HG03196 (cell line): ENCODE data around the gene LINS1.
A peak's percentile ranks its signal among the peaks of the same experiment; 100 is the strongest.

Source experiments
- ATAC-seq: cut with Tn5 transposase; IDR thresholded peaks from one replicate; pipeline ENCODE4 v1.9.1; 2021; ENCODE audit not compliant: unreplicated experiment

The LINS1 gene

GRCh38 chr15:100558771-100559254 lies 43.2 kb downstream of the LINS1 start:
- ATAC-seq: no peak

DNA sequence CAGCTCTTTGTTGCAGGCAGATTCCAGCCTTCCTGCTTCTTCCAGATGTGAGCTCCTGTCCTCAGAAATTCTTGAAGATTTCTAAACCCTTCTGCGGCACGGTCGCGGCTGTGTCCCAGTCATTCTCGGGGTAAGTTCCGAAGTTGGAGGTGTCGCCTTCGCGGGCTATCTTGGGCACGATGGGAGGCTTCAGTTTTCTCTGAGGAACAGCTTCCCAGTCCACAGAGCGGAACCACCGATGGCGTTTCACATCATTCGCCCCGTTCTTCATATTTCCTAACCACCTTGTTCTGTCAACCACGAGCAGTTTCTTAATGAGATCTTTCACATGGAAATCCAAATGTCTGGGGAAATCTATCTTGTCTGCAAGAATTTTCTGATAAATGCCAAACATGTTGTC lies 48.5 kb downstream of the LINS1 start:
- no peak for ATAC-seq

DNA sequence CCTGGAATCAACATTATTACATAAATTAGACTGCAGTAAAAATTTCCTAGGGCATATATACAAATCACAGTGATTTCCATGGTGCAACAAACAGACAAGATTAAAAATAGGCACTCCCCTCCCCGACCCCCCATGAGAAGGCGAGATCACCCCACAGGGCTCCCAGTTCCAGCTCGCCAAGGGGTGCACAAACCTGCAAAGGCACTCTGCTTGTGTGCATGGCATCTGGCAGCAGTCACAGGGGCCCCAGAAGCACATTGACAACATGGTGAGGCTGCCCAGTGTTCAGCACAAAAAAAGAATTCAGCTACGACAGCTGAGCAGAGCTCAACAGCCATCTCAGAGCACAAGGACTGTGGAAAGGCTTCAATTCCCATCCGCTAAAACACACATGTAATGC lies 54.0 kb downstream of the LINS1 start:
- ATAC-seq: no peak

DNA sequence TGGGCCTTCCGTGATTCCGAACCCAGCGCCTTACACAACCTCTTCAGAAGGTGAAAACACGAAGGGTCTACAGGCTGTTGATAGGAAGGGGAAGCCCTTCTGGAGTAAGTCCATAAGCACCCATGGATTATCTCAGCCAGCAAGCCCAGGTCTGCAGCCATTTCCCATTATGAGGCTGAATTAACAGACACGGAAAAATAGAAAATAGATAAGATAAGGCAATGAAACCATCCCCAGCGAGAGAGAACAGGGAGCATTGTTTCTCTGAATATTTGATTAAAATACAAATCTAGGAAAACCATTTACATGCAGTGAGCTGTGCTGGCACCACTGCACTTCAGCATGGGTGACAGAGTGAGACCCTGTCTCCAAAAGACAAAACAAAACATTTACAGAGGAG lies 57.0 kb downstream of the LINS1 start:
- no peak for ATAC-seq

DNA sequence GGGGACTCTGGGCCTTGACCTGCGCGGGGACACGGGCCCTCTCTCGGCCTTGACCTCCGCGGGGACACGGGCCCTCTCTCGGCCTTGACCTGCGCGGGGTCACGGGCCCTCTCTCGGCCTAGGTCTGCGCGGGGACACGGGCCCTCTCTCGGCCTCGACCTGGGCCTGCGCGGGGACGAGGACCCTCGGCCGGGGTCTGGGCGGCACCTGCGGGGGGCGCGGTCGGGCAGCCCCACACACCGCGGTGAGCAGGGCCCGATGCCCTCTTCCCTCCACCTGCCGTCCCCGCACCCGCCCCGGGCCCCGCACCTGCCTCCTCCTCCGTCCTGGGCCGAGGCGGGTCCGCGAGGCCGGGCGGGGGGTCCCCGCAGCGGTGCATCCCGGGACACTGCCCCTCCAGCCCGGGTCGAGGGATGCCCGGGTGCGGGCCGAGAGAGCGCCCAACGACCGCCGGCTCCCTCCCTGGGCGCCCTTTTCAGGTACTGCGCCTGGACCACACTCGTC lies 57.6 kb downstream of the LINS1 start:
- ATAC-seq: no peak

DNA sequence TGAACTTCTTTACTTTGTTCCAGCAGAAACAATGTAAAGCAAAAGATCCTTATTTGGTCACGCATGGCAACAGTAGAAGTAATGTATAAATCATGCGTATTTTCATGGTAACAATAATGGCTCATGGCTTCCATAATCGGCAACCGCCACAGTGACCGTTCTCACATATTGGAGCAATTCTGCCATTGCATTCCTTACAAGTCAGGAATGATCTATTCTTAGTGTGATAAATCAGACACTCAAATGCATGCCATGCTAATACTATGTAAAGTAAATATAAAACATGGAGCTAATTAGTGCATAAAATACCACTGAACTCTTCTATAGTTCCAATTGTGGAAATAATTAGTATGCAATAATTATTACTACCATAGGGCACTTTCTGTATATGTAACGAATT lies 59.7 kb downstream of the LINS1 start:
- ATAC-seq: no peak

DNA sequence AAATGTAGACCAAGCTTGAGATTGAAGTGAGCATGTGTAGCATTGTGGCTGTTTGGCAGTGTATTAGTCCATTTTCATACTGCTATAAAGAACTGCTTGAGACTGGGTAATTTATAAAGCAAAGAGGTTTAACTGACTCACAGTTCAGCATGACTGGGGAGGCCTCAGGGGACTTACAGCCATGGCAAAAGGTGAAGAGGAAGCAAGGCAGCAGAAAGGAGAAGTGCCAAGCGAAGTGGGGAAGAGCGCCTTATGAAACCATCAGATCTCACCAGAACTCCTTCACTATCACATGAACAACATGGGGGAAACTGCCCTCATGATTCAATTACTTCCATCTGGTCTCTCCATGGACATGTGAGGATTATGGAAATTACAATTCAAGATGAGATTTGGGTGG lies 64.7 kb downstream of the LINS1 start:
- peak; percentile 79 for ATAC-seq

- ATAC-seq: no peak
Measured at GRCh38 chr15:100536733-100537132, 65.3 kb downstream of the LINS1 start.

- no peak for ATAC-seq
Measured at GRCh38 chr15:100533886-100534285, 68.1 kb downstream of the LINS1 start.

- no peak for ATAC-seq
Measured at GRCh38 chr15:100531823-100532327, 70.1 kb downstream of the LINS1 start.

GRCh38 chr15:100531204-100531603 lies 70.8 kb downstream of the LINS1 start:
- ATAC-seq: no peak

DNA sequence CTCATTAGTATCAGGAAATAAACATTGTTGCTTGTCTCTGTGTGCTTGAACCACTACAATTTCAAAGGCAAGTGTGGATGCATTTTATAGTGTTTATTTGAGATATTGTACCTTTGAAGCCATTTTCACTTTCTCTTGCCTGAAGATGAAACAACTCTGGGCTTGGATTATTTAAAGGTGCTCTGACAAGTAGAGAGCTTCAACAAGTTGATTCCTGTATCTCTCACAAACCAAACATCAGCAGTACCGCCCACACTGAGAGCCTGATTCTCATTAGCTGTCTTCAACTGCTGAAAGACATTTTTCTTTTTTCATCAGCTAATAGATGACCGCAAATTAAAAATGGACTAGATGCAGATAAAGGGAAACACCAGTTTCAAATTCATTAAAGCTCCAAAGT lies 72.4 kb downstream of the LINS1 start:
- ATAC-seq: no peak

DNA sequence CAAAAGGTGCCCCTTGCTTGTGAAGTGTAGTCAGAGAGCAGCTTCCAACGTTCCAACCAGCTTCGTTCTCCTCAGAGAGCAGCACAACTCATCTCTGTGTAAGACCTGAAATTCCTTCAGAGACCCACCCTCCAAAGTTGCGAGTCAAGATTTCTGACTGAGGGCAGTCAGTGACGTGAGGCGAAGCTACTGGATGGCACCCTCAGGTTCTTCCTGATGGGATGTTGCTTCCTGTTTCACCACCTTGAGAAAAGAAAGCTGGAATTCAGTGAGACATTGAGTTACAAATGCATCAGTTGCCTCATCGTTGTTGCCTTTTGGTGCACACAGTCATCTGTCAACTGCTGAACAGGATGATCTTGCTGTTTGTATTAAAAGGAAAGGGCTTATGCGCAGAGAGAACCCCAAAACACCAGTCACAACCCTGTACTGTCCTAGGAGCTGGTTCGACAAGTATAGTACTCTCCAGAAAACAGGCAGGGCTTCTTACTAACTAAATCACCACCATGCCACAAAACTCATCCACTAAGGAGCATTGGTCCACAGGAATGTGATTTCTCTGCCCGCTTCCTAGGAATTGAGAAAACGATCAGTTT lies 73.1 kb downstream of the LINS1 start, which contains the start of gene CERS3:
TSS of gene CERS3 (minus strand) at position 118 of the 596 bp plus-strand sequence. CDS start 27,101 bp downstream, outside the sequence.
- no peak for ATAC-seq

- ATAC-seq: no peak
Measured at GRCh38 chr15:100526027-100526481, 75.9 kb downstream of the LINS1 start.

- no peak for ATAC-seq
Measured at GRCh38 chr15:100525436-100525835, 76.5 kb downstream of the LINS1 start.

DNA sequence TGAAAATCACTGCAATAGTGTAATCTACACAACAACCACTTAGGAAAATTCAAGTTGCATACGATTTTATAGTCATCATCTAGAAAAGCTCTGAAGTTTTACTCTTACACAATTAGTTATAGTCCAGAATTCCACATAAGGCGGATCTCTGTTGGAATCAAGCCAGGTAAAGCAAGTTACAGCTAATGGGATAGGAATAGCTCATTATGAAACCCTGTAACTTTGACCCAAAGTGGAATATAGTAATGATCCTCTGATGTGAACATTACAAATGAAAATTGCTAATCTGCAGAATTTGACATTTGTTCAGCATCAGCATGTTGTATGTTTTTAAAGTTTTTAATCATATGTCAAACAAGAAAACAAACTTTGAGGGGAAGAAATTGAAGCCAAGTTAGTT lies 77.7 kb downstream of the LINS1 start:
- ATAC-seq: no peak

GRCh38 chr15:100521907-100522306 lies 80.1 kb downstream of the LINS1 start:
- ATAC-seq: no peak

GRCh38 chr15:100520132-100520921 lies 81.7 kb downstream of the LINS1 start:
- ATAC-seq: no peak

GRCh38 chr15:100517846-100518245 lies 84.1 kb downstream of the LINS1 start:
- no peak for ATAC-seq
